Midbrain (tissue), 1 donor: ENCODE results near the gene ALPK1.

ENCODE experiments used
- DNase-seq: peaks from one replicate; lab custom pipeline; 2025; lab: John Stamatoyannopoulos, UW

The ALPK1 gene

GRCh38 chr4:112328734-112329130 is 31.6 kb downstream of the ALPK1 start:
- no peak for DNase-seq

- DNase-seq, result no peak
Observed at GRCh38 chr4:112329672-112330375, 32.7 kb downstream of the ALPK1 start.

- no peak for DNase-seq
Observed at GRCh38 chr4:112330921-112331320, 33.8 kb downstream of the ALPK1 start.

GRCh38 chr4:112332398-112332797 is 35.2 kb downstream of the ALPK1 start:
- DNase-seq, result no peak

GRCh38 chr4:112340023-112340422 is 42.9 kb downstream of the ALPK1 start:
- DNase-seq, result no peak

- no peak for DNase-seq
Observed at GRCh38 chr4:112341033-112341432, 43.9 kb downstream of the ALPK1 start.

GRCh38 chr4:112343330-112344080 is 46.3 kb downstream of the ALPK1 start:
- no peak for DNase-seq

GRCh38 chr4:112348488-112349158 is 51.5 kb downstream of the ALPK1 start:
- DNase-seq, result peak; percentile 26

- no peak for DNase-seq
Observed at GRCh38 chr4:112352736-112353135, 55.6 kb downstream of the ALPK1 start.

GRCh38 chr4:112355662-112356061 is 58.5 kb downstream of the ALPK1 start:
- DNase-seq, result no peak

GRCh38 chr4:112357453-112357852 is 60.3 kb downstream of the ALPK1 start:
- DNase-seq, result no peak

GRCh38 chr4:112357897-112358296 is 60.7 kb downstream of the ALPK1 start:
- DNase-seq, result no peak

- DNase-seq, result no peak
Observed at GRCh38 chr4:112358415-112358814, 61.2 kb downstream of the ALPK1 start.

- DNase-seq, result no peak
Observed at GRCh38 chr4:112358952-112359749, 62.0 kb downstream of the ALPK1 start.

GRCh38 chr4:112361181-112361791 is 64.1 kb downstream of the ALPK1 start:
- no peak for DNase-seq

GRCh38 chr4:112370466-112370865 is 73.3 kb downstream of the ALPK1 start:
- DNase-seq, result no peak

GRCh38 chr4:112371361-112371760 is 74.2 kb downstream of the ALPK1 start:
- DNase-seq, result no peak

GRCh38 chr4:112374850-112375249 is 77.7 kb downstream of the ALPK1 start:
- no peak for DNase-seq

- no peak for DNase-seq
Observed at GRCh38 chr4:112377171-112377570, 80.0 kb downstream of the ALPK1 start.

GRCh38 chr4:112377594-112378242 is 80.5 kb downstream of the ALPK1 start:
- DNase-seq, result no peak

- DNase-seq, result no peak
Observed at GRCh38 chr4:112378243-112378620, 81.1 kb downstream of the ALPK1 start.
